Trophoblast cell (in vitro differentiated cells and primary cell): ENCODE results near the gene CSKMT.
"Not testable (repeated sequence)": the region's sequence is repeated elsewhere in the genome, so short reads cannot be mapped to it uniquely, and the experiment has no call there.

ENCODE experiments used
- DNase-seq, 2 donors: peaks; one replicate each; pipeline ENCODE4 v3.0.0-alpha.2; 2016
- H2AFZ ChIP-seq: 2 replicates; pipeline ENCODE4 v1.6.1; 2013; ENCODE audit warnings: low read length, moderate library complexity, mild to moderate bottlenecking; ENCODE audit not compliant: insufficient read depth, poor library complexity
- H2AK5ac ChIP-seq: 2 replicates; pipeline ENCODE4 v1.6.1; 2013; ENCODE audit warnings: mild to moderate bottlenecking, low read length
- H2BK120ac ChIP-seq: 2 replicates; pipeline ENCODE4 v1.6.1; 2013; ENCODE audit warnings: low read length, mild to moderate bottlenecking, moderate library complexity; ENCODE audit not compliant: insufficient read depth, poor library complexity
- H2BK12ac ChIP-seq: 2 replicates; pipeline ENCODE4 v1.6.1; 2013; ENCODE audit warnings: mild to moderate bottlenecking, low read length, moderate library complexity
- H2BK5ac ChIP-seq: 2 replicates; pipeline ENCODE4 v1.6.1; 2013; ENCODE audit warnings: low read length, low read depth, moderate library complexity, mild to moderate bottlenecking; ENCODE audit not compliant: poor library complexity
- H3K14ac ChIP-seq: 2 replicates; pipeline ENCODE4 v1.6.1; 2013; ENCODE audit warnings: mild to moderate bottlenecking, low read length
- H3K18ac ChIP-seq: 2 replicates; pipeline ENCODE4 v1.6.1; 2013; ENCODE audit warnings: mild to moderate bottlenecking, low read length
- H3K23ac ChIP-seq: 2 replicates; pipeline ENCODE4 v1.6.1; 2013; ENCODE audit warnings: low read length
- H3K27ac ChIP-seq: 2 replicates; pipeline ENCODE4 v1.5.1; 2013; ENCODE audit warnings: low read depth, mild to moderate bottlenecking, inconsistent platforms, low read length, moderate library complexity
- H3K27me3 ChIP-seq: 2 replicates; pipeline ENCODE4 v1.6.1; 2013; ENCODE audit warnings: inconsistent platforms, mild to moderate bottlenecking, low read length, moderate library complexity; ENCODE audit not compliant: insufficient read depth
- H3K36me3 ChIP-seq, 2 experiments: 1 replicate in 1 of 2; 2 replicates in 1 of 2; pipeline ENCODE4 v1.6.1; 2013; ENCODE audit warnings: low read length in 2 of 2, mild to moderate bottlenecking in 2 of 2, moderate library complexity in 1 of 2; ENCODE audit not compliant: insufficient read depth in 2 of 2, control insufficient read depth in 1 of 2
- H3K4ac ChIP-seq: 2 replicates; pipeline ENCODE4 v1.6.1; 2013; ENCODE audit warnings: low read depth, mild to moderate bottlenecking, low read length, moderate library complexity
- H3K4me1 ChIP-seq, 2 experiments: 1 replicate in 1 of 2; 2 replicates in 1 of 2; pipeline ENCODE4 v1.6.1; 2013; ENCODE audit warnings: low read length in 2 of 2, mild to moderate bottlenecking in 2 of 2, moderate library complexity in 1 of 2; ENCODE audit not compliant: insufficient read depth in 2 of 2, control insufficient read depth in 1 of 2
- H3K4me2 ChIP-seq: 2 replicates; pipeline ENCODE4 v1.6.1; 2013; ENCODE audit warnings: inconsistent platforms, mild to moderate bottlenecking, low read length, moderate library complexity
- H3K4me3 ChIP-seq: 2 replicates; pipeline ENCODE4 v1.5.1; 2013; ENCODE audit warnings: mild to moderate bottlenecking, low read depth, low read length, inconsistent platforms
- H3K79me1 ChIP-seq: one replicate; pipeline ENCODE4 v1.6.1; 2013; ENCODE audit warnings: low read length
- H3K79me2 ChIP-seq: 2 replicates; pipeline ENCODE4 v1.6.1; 2013; ENCODE audit warnings: low read length, mild to moderate bottlenecking; ENCODE audit not compliant: control insufficient read depth, insufficient read depth, poor library complexity
- H3K9ac ChIP-seq: 2 replicates; pipeline ENCODE4 v1.6.1; 2013; ENCODE audit warnings: mild to moderate bottlenecking, low read length
- H3K9me3 ChIP-seq: 2 replicates; pipeline ENCODE4 v1.6.1; 2013; ENCODE audit warnings: low read depth, mild to moderate bottlenecking, control low read depth, inconsistent platforms, low read length; ENCODE audit not compliant: insufficient read depth
- H4K12ac ChIP-seq: 2 replicates; pipeline ENCODE4 v1.6.1; 2013; ENCODE audit warnings: low read depth, mild to moderate bottlenecking, low read length, moderate library complexity
- H4K8ac ChIP-seq: 2 replicates; pipeline ENCODE4 v1.6.1; 2013; ENCODE audit warnings: low read depth, mild to moderate bottlenecking, low read length, moderate library complexity
- H4K91ac ChIP-seq: one replicate; pipeline ENCODE4 v1.6.1; 2013; ENCODE audit warnings: low read depth, mild to moderate bottlenecking, low read length, moderate library complexity
- WGBS: extraction: QIAGEN DNeasy Blood & Tissue Kit; methylation state at CpG from one replicate; pipeline ENCODE4 v1.1.7; 2013; ENCODE audit warnings: missing lambda C conversion rate; ENCODE audit not compliant: insufficient read length, insufficient coverage; ENCODE audit errors: extremely low coverage; 5-methylcytosine and 5-hydroxymethylcytosine counted together

CSKMT gene

GRCh38 chr11:62694455-62695167, 29.5 kb downstream of the CSKMT start:
- Histone ChIP-seq H4K8ac (no peak overlapping the region), H3K36me3 (peaks cover 41 to 44% of the 10 kb centered on the region in 2 experiments), H2AK5ac (no peak overlapping the region), H3K79me1 (no peaks in the 10 kb centered on the region), H3K27me3 (no peaks in the 10 kb centered on the region), H3K4ac (no peak overlapping the region), H4K12ac (no peak overlapping the region), H3K27ac (no peak overlapping the region), H3K14ac (no peak overlapping the region), H3K18ac (no peak overlapping the region), H3K9ac (no peak overlapping the region), H3K4me2 (no peak overlapping the region), H4K91ac (no peak overlapping the region), H2BK120ac (no peak overlapping the region), H3K9me3 (no peaks in the 10 kb centered on the region), H2BK12ac (no peak overlapping the region), H2AFZ (no peak overlapping the region), H2BK5ac (no peak overlapping the region), H3K23ac (no peak overlapping the region), H3K79me2 (no peaks in the 10 kb centered on the region), H3K4me1 (no peaks in the 10 kb centered on the region), H3K4me3 (no peak overlapping the region)
- DNase-seq = peak; percentile 71 to 83
- no CpG with 5 or more reads among the region's 14 CpGs for WGBS

DNA sequence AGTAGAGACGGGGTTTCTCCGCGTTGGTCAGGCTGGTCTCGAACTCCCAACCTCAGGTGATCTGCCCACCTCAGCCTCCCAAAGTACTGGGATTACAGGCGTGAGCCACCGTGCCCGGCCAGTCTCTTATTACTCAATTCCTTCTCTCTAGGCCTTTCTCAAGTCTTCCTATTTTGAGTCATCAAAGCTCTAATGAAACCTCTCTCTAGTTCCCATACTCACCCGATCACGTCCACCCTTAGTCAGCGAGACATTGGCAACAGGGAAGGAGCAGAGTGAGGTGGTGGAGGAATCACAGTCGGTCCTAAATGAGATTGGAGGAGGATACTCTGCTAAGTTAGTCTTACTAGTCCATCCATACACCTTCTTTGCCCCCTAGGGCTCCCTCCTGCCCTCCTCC, 37.1 kb downstream of the CSKMT start:
- H3K23ac ChIP-seq = no peak overlapping the region
- no peak overlapping the region for H3K4ac ChIP-seq
- no peak overlapping the region for H2AFZ ChIP-seq
- H3K79me1 ChIP-seq = peaks cover 7% of the 10 kb centered on the region
- H4K12ac ChIP-seq = no peak overlapping the region
- no peak overlapping the region for H4K8ac ChIP-seq
- no CpG with 5 or more reads among the region's 11 CpGs for WGBS
- no peak overlapping the region for H2BK5ac ChIP-seq
- H4K91ac ChIP-seq = no peak overlapping the region
- H3K27ac ChIP-seq = no peak overlapping the region
- H3K27me3 ChIP-seq = no peaks in the 10 kb centered on the region
- no peaks in the 10 kb centered on the region for H3K9me3 ChIP-seq
- peaks cover 12% of the 10 kb centered on the region in 2 experiments for H3K4me1 ChIP-seq
- no peak overlapping the region for H3K4me3 ChIP-seq
- H2BK12ac ChIP-seq = no peak overlapping the region
- DNase-seq = peak; percentile 79 to 88
- no peak overlapping the region for H3K14ac ChIP-seq
- H3K79me2 ChIP-seq = peaks cover 2% of the 10 kb centered on the region
- H3K36me3 ChIP-seq = peaks cover 9 to 14% of the 10 kb centered on the region in 2 experiments
- no peak overlapping the region for H3K4me2 ChIP-seq
- H2BK120ac ChIP-seq = no peak overlapping the region
- H3K18ac ChIP-seq = no peak overlapping the region
- H3K9ac ChIP-seq = no peak overlapping the region
- H2AK5ac ChIP-seq = no peak overlapping the region

DNA sequence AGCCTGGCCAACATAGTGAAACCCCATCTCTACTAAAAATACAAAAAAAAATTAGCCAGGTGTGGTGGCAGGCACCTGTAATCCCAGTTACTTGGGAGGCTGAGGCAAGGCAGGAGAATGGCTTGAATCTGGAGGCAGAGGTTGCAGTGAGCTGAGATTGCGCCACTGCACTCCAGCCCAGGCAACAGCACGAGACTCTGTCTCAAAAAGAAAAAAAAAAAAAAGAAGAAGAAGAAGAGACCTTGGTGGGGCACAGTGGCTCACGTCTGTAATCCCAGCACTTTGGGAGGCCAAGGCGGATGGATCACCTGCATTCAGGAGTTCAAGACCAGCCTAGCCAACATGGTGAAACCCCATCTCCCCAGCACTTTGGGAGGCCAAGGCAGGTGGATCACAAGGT, 38.8 kb downstream of the CSKMT start:
- not testable (repeated sequence) for H4K8ac ChIP-seq, H4K12ac ChIP-seq, H2BK120ac ChIP-seq, H2BK5ac ChIP-seq, H3K4me2 ChIP-seq, H2AK5ac ChIP-seq, H4K91ac ChIP-seq, H3K27me3 ChIP-seq, H3K4ac ChIP-seq, H3K79me2 ChIP-seq, DNase-seq, H3K9ac ChIP-seq, H2AFZ ChIP-seq, H2BK12ac ChIP-seq, H3K9me3 ChIP-seq, H3K14ac ChIP-seq, H3K4me3 ChIP-seq, H3K23ac ChIP-seq, H3K18ac ChIP-seq, H3K27ac ChIP-seq
- WGBS = no CpG with 5 or more reads among the region's 4 CpGs
- H3K79me1 ChIP-seq = peaks cover 13% of the 10 kb centered on the region
- H3K36me3 ChIP-seq = peaks cover 9 to 14% of the 10 kb centered on the region in 2 experiments
- H3K4me1 ChIP-seq = peaks cover 23 to 25% of the 10 kb centered on the region in 2 experiments

GRCh38 chr11:62705413-62705812, 40.3 kb downstream of the CSKMT start:
- peak overlapping the region; percentile 46 for H3K14ac ChIP-seq
- DNase-seq = no peak
- H3K23ac ChIP-seq = no peak overlapping the region
- H3K18ac ChIP-seq = peak overlapping the region; percentile 58
- no peaks in the 10 kb centered on the region for H3K27me3 ChIP-seq
- H4K8ac ChIP-seq = peak overlapping the region; percentile 38
- H3K4ac ChIP-seq = peak overlapping the region; percentile 18
- peaks cover 7 to 15% of the 10 kb centered on the region in 2 experiments for H3K36me3 ChIP-seq
- peak overlapping the region; percentile 58 for H3K27ac ChIP-seq
- WGBS = no CpG with 5 or more reads among the region's 7 CpGs
- peak overlapping the region; percentile 55 for H2AK5ac ChIP-seq
- no peak overlapping the region for H2BK120ac ChIP-seq
- no peak overlapping the region for H2BK5ac ChIP-seq
- H3K9me3 ChIP-seq = no peaks in the 10 kb centered on the region
- peaks cover 25 to 30% of the 10 kb centered on the region in 2 experiments for H3K4me1 ChIP-seq
- H2AFZ ChIP-seq = peak overlapping the region; percentile 7
- H4K12ac ChIP-seq = no peak overlapping the region
- H3K79me1 ChIP-seq = peaks cover 22% of the 10 kb centered on the region
- H3K4me3 ChIP-seq = peak overlapping the region; percentile 85
- H4K91ac ChIP-seq = peak overlapping the region; percentile 1
- peak overlapping the region; percentile 35 for H3K9ac ChIP-seq
- peaks cover 10% of the 10 kb centered on the region for H3K79me2 ChIP-seq
- no peak overlapping the region for H2BK12ac ChIP-seq
- H3K4me2 ChIP-seq = peak overlapping the region; percentile 63
